HL-60 (cell line): Measurements from ENCODE around the gene AMER2.

Experiments
- DNase-seq, 2 experiments: peaks; one replicate each; pipeline ENCODE4 v3.0.0-alpha.2; 2010 to 2020; ENCODE audit warnings: low read depth in 1 of 2, low spot score in 1 of 2
- H3K27ac ChIP-seq: fragments of 250-450 bp; sonication (Bioruptor Pico); replicated peaks from 2 replicates; pipeline ENCODE4 v1.5.1; 2020; ENCODE audit warnings: mild to moderate bottlenecking, moderate library complexity
- H3K27me3 ChIP-seq: fragments of 250-450 bp; sonication (Bioruptor Pico); 2 replicates; pipeline ENCODE4 v1.5.1; 2021; ENCODE audit warnings: mild to moderate bottlenecking, moderate library complexity; ENCODE audit not compliant: insufficient read depth, poor library complexity, severe bottlenecking
- H3K4me3 ChIP-seq: replicated peaks from 2 replicates; pipeline ENCODE4 v1.5.1; 2011; ENCODE audit warnings: mild to moderate bottlenecking, control low read depth, low read length; ENCODE audit not compliant: insufficient read depth
- GABPA ChIP-seq: IDR thresholded peaks from 2 replicates; pipeline ENCODE4 v1.6.1; 2012; ENCODE audit warnings: low read depth
- POLR2AphosphoS5 ChIP-seq: IDR thresholded peaks from 2 replicates; pipeline ENCODE4 v1.6.1; 2012; ENCODE audit warnings: low read depth
- SPI1 ChIP-seq: IDR thresholded peaks from 2 replicates; pipeline ENCODE4 v1.6.1; 2012; ENCODE audit warnings: low read depth, mild to moderate bottlenecking, borderline replicate concordance
- TF ChIP-seq, protein P1 (sequence below): IDR thresholded peaks from 2 replicates; pipeline ENCODE4 v1.6.1; 2012; ENCODE audit warnings: low read depth; ENCODE audit not compliant: insufficient replicate concordance
- TF ChIP-seq, protein P2 (sequence below): IDR thresholded peaks from one replicate; pipeline ENCODE4 v1.5.1; 2011; ENCODE audit warnings: low read length, control low read depth, inconsistent platforms; ENCODE audit not compliant: insufficient read depth

AMER2 gene

DNA sequence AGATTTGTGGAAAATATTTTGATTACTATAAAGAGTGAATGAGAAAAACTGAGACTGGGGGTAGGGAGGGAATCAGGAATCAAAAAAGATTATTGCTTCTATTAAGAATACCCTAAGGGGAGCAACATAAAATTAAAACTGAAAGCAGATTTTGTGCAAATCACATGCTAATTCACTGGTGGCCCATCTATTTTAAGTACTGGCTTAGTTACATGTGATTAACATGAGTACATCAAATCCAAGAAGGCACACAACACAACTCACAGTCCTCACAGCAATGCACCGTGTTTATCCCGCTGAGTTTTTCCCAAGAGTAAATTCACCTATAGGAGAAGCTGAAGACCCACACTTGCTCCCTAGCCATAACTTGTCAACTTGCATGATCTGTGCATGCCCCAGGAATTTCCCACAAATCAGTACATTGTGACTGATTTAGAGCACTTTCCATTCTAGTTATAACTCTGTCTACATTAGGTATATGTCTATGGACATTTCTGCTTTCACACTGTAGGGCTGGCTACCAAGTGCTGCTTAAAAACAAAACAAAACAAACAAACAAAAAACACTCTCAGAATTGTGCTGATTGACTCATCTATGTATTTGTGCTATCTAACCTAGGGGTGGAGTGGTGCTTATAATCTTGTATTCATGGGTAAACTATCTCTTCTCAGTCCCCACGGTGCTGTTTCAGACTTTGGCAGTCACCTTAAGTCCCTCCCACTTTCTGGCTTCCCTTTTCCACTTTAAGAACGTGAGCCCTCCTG, 24.3 kb downstream of the AMER2 start:
- H3K27me3 ChIP-seq, result peaks cover 17% of the 10 kb centered on the region
- H3K4me3 ChIP-seq, result no peak overlapping the region
- no peak for TF ChIP-seq SPI1
- no peak for TF ChIP-seq POLR2AphosphoS5
- TF ChIP-seq, protein P1, sequence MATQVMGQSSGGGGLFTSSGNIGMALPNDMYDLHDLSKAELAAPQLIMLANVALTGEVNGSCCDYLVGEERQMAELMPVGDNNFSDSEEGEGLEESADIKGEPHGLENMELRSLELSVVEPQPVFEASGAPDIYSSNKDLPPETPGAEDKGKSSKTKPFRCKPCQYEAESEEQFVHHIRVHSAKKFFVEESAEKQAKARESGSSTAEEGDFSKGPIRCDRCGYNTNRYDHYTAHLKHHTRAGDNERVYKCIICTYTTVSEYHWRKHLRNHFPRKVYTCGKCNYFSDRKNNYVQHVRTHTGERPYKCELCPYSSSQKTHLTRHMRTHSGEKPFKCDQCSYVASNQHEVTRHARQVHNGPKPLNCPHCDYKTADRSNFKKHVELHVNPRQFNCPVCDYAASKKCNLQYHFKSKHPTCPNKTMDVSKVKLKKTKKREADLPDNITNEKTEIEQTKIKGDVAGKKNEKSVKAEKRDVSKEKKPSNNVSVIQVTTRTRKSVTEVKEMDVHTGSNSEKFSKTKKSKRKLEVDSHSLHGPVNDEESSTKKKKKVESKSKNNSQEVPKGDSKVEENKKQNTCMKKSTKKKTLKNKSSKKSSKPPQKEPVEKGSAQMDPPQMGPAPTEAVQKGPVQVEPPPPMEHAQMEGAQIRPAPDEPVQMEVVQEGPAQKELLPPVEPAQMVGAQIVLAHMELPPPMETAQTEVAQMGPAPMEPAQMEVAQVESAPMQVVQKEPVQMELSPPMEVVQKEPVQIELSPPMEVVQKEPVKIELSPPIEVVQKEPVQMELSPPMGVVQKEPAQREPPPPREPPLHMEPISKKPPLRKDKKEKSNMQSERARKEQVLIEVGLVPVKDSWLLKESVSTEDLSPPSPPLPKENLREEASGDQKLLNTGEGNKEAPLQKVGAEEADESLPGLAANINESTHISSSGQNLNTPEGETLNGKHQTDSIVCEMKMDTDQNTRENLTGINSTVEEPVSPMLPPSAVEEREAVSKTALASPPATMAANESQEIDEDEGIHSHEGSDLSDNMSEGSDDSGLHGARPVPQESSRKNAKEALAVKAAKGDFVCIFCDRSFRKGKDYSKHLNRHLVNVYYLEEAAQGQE, result no peak
- H3K27ac ChIP-seq, result no peak overlapping the region
- DNase-seq, result no peak

DNA sequence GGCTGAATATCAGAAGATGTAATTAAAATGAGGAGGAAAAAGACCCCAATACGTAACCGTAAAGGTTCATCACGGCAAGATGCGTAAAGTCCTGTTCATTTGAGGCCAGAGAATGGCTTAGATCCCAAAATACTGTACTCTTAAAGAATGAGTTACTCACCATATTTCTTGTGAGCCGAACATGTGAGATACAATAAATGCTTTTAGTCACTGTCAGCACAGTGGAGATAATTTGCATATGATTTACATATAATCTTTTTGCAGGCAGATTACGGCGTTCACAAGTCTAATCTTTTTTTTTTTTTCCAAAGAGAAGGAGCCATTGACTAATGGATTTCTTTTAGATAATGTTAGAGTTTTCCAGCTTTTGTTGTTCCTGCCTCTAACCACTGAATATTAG, 28.4 kb downstream of the AMER2 start:
- Histone ChIP-seq H3K27me3 (peaks cover 10% of the 10 kb centered on the region), H3K27ac (no peak overlapping the region), H3K4me3 (no peak overlapping the region)
- TF ChIP-seq, protein P2, sequence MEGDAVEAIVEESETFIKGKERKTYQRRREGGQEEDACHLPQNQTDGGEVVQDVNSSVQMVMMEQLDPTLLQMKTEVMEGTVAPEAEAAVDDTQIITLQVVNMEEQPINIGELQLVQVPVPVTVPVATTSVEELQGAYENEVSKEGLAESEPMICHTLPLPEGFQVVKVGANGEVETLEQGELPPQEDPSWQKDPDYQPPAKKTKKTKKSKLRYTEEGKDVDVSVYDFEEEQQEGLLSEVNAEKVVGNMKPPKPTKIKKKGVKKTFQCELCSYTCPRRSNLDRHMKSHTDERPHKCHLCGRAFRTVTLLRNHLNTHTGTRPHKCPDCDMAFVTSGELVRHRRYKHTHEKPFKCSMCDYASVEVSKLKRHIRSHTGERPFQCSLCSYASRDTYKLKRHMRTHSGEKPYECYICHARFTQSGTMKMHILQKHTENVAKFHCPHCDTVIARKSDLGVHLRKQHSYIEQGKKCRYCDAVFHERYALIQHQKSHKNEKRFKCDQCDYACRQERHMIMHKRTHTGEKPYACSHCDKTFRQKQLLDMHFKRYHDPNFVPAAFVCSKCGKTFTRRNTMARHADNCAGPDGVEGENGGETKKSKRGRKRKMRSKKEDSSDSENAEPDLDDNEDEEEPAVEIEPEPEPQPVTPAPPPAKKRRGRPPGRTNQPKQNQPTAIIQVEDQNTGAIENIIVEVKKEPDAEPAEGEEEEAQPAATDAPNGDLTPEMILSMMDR, result no peak
- no peak for TF ChIP-seq GABPA
- TF ChIP-seq SPI1, result no peak
- TF ChIP-seq, protein P1, result no peak
- TF ChIP-seq POLR2AphosphoS5, result no peak
- DNase-seq, result no peak

DNA sequence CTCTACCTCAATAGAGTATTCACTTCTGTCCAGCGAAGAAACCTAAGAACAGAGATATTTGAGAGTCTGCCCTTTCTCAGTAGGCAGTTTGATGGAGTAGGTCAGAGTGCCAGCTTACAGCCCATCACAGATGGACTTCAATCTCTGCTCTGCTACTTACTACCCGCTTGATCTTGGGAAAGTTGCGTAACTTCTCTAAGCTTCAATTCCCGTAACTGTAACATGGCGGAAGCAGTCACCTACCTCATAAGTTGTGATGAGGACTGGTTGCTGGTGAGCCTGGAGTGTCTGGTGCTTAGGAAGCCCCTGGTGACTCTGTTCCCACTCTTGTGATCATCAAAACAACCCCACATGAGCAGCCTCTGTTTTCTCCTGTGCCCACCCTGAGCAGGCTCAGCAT, 31.0 kb downstream of the AMER2 start:
- no peak for DNase-seq
- H3K4me3 ChIP-seq, result no peak overlapping the region
- H3K27me3 ChIP-seq, result peaks cover 18% of the 10 kb centered on the region
- no peak overlapping the region for H3K27ac ChIP-seq
- TF ChIP-seq GABPA (no peak), POLR2AphosphoS5 (no peak), SPI1 (no peak)
- TF ChIP-seq, protein P1, result no peak
- TF ChIP-seq, protein P2, result no peak
